ENCODE measurements around the gene TP53AIP1. TPM values are rescaled to one million over a fixed set of nuclear protein-coding genes. Genes with fewer than 3 reads are reported as not detected.

The TP53AIP1 gene
- total RNA-seq, 1 donor from 2014 or later, result 0.17 TPM

DNA sequence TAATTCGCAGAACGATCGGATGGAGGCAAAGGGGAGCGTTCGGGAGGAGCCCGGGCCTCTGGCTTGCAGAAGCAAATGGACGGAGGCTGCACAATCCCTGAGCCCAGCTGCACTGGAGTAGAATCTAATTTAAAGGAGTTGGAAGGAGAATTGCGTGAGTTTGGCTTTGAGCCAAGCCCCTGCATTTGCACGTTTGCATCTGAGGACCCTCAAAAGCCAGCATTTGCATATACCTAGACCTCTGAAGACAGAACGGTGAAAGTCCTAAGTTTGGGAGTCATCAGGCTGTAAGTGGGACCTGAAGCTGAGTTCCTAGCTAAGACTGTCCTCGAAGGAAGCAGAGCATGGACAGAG lies 15.6 kb downstream of the TP53AIP1 start:
- H3K27me3 Mint-ChIP-seq (ENCODE audit: low read depth), result peaks cover 31% of the 10 kb centered on the region
- no peaks in the 10 kb centered on the region for H3K9me3 Mint-ChIP-seq (ENCODE audit: low read depth)
- peaks cover 7% of the 10 kb centered on the region for H3K4me1 Mint-ChIP-seq (ENCODE audit: low read depth)

DNA sequence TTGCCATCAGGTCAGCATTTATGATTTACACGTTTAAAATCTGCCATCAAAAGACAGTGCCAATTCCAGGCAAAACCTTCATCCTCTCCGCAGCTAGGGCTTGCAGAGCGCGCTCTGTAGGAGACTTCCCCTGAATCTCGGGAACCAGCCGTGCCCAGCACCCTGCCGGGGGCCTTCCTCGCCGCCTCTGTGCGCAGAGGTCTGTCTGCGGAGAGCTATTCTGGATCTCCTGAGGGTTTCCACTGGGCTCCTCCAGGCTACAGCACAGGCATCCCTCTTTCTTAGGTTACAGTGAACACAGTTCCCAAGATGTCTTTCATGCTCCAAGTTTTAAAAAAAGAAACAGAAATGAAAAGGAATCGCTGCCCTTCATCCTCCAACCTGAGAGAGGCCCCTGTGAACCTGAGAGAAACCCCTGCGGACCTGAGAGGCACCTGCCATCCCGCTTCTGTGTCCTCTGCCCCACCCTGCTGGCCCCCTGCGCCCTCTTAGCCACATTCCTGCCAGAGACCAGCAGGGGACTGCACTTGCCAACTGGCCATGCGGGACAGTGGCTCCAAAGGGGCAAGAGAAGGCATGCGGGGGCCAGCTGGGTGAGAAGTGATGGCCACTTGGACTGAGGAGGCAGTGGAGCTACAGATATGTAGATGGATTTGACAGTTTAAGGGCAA lies 16.1 kb downstream of the TP53AIP1 start:
- no peaks in the 10 kb centered on the region for H3K9me3 Mint-ChIP-seq (ENCODE audit: low read depth)
- no peak overlapping the region for H3K27ac Mint-ChIP-seq (ENCODE audit: unreplicated experiment)
- H3K4me3 Mint-ChIP-seq (ENCODE audit: unreplicated experiment), result no peak overlapping the region
- H3K27me3 Mint-ChIP-seq (ENCODE audit: low read depth), result peaks cover 28% of the 10 kb centered on the region
- H3K36me3 Mint-ChIP-seq (ENCODE audit: low read depth), result peaks cover 2% of the 10 kb centered on the region
- DNase-seq (ENCODE audit: low spot score), result no peak
- TF ChIP-seq, protein P1, sequence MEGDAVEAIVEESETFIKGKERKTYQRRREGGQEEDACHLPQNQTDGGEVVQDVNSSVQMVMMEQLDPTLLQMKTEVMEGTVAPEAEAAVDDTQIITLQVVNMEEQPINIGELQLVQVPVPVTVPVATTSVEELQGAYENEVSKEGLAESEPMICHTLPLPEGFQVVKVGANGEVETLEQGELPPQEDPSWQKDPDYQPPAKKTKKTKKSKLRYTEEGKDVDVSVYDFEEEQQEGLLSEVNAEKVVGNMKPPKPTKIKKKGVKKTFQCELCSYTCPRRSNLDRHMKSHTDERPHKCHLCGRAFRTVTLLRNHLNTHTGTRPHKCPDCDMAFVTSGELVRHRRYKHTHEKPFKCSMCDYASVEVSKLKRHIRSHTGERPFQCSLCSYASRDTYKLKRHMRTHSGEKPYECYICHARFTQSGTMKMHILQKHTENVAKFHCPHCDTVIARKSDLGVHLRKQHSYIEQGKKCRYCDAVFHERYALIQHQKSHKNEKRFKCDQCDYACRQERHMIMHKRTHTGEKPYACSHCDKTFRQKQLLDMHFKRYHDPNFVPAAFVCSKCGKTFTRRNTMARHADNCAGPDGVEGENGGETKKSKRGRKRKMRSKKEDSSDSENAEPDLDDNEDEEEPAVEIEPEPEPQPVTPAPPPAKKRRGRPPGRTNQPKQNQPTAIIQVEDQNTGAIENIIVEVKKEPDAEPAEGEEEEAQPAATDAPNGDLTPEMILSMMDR (IDR thresholded peaks at IDR 0.05), result no peak
- peaks cover 7% of the 10 kb centered on the region for H3K4me1 Mint-ChIP-seq (ENCODE audit: low read depth)

More for the DNA sequence above, 15.6 kb downstream of the TP53AIP1 start:
- Mint-ChIP-seq H3K4me3 (ENCODE audit: unreplicated experiment) (no peak overlapping the region), H3K27ac (ENCODE audit: unreplicated experiment) (no peak overlapping the region), H3K36me3 (ENCODE audit: low read depth) (peaks cover 2% of the 10 kb centered on the region)
- TF ChIP-seq, protein P1 (IDR thresholded peaks at IDR 0.05), result no peak
- no peak for DNase-seq (ENCODE audit: low spot score)

DNA sequence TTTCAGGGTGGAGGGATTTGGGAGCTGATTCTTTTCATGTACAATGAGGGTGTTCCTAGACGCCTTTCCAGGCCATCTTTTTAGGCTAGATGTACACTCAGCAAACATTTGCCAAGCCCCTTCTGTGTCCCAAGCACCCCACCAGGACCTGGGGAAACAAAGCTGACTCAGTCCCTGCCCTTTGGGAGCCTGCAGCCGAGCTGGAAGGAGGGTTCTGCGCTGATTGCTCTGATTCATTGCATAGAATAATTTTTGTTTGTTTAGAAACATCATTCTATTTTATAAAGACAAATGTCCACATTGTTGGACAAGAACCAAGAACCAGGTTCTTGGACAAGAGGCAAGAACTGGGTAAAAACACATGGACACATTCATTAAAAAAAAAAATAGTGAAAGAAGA lies 16.7 kb downstream of the TP53AIP1 start:
- TF ChIP-seq, protein P1 (IDR thresholded peaks at IDR 0.05), result no peak
- no peak for DNase-seq (ENCODE audit: low spot score)
- H3K4me3 Mint-ChIP-seq (ENCODE audit: unreplicated experiment), result no peak overlapping the region

DNA sequence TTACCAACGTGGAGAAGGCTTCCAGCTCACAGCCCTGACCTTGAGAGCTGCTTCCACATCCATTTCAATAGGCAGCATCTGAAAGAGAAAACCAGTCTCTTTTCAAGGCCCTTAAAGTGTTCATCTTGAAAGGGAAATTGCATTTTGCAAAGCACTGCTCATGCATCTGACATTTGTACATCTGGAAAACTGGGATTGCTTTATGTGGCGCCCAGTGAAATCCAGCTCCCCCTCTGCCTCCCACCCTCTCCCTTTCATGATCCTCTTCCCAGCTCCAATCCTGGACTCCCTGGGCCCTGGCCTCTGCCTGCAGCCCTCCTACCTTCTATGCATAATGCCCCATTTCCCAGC lies 17.4 kb downstream of the TP53AIP1 start:
- TF ChIP-seq, protein P1 (IDR thresholded peaks at IDR 0.05), result no peak
- no peak for DNase-seq (ENCODE audit: low spot score)
- H3K27me3 Mint-ChIP-seq (ENCODE audit: low read depth), result peaks cover 29% of the 10 kb centered on the region
- peaks cover 7% of the 10 kb centered on the region for H3K4me1 Mint-ChIP-seq (ENCODE audit: low read depth)
- H3K36me3 Mint-ChIP-seq (ENCODE audit: low read depth), result peaks cover 2% of the 10 kb centered on the region
- no peak overlapping the region for H3K27ac Mint-ChIP-seq (ENCODE audit: unreplicated experiment)
- H3K4me3 Mint-ChIP-seq (ENCODE audit: unreplicated experiment), result no peak overlapping the region
- no peaks in the 10 kb centered on the region for H3K9me3 Mint-ChIP-seq (ENCODE audit: low read depth)

More for the DNA sequence above, 16.7 kb downstream of the TP53AIP1 start:
- Mint-ChIP-seq H3K4me1 (ENCODE audit: low read depth) (peaks cover 7% of the 10 kb centered on the region), H3K27me3 (ENCODE audit: low read depth) (peaks cover 28% of the 10 kb centered on the region), H3K36me3 (ENCODE audit: low read depth) (peaks cover 2% of the 10 kb centered on the region), H3K9me3 (ENCODE audit: low read depth) (no peaks in the 10 kb centered on the region), H3K27ac (ENCODE audit: unreplicated experiment) (no peak overlapping the region)

DNA sequence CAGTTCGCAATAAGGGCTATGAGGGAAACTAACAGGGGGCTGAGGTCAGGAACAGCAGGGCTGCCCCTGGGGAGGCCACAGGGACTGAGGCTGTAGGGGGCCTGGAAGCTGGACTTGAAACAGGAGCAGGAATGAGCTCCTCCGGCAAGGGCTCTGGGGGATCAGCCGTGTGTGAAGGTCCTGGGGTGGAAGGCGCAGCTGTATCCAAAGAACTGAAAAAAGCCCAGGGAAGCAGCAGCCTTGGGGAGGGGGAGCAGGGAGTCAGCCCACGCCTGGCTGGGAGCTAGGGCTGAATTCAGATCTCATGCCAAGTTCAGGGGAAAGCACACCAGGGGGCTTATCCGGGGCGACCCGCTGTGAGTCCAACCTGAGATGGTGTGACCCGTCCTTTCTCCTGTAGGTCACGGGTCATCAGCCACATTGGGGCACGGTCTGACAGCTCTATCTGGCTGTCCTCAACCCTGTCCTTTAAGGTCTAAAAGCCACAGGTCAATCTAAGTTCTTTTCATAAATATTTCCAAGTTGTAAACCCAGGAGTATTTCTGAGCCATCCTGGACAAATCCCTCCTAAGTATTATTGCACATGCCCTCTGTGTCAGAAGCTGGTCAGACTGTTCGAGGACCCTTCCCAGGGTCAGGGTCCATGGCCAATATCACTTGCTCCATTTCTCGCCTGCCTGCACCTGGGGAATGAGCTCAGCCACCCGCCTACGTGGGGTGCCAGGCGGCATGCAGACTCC lies 18.0 kb downstream of the TP53AIP1 start:
- peaks cover 28% of the 10 kb centered on the region for H3K27me3 Mint-ChIP-seq (ENCODE audit: low read depth)
- DNase-seq (ENCODE audit: low spot score), result no peak
- H3K4me1 Mint-ChIP-seq (ENCODE audit: low read depth), result peaks cover 2% of the 10 kb centered on the region
- TF ChIP-seq, protein P1 (IDR thresholded peaks at IDR 0.05), result no peak
- no peak overlapping the region for H3K27ac Mint-ChIP-seq (ENCODE audit: unreplicated experiment)
- peaks cover 2% of the 10 kb centered on the region for H3K36me3 Mint-ChIP-seq (ENCODE audit: low read depth)
- H3K9me3 Mint-ChIP-seq (ENCODE audit: low read depth), result no peaks in the 10 kb centered on the region
- H3K4me3 Mint-ChIP-seq (ENCODE audit: unreplicated experiment), result no peak overlapping the region

Measured in chondrocyte (in vitro differentiated cells).